G401.6 (cell line): ENCODE measurements around the gene HAUS8.
"Not testable (repeated sequence)": the region's sequence is repeated elsewhere in the genome, so short reads cannot be mapped to it uniquely, and the experiment has no call there.

Source experiments
- FAIRE-seq: peaks from 2 replicates; lab custom pipeline; 2012; peaks lifted over from hg19 to GRCh38; lab: Jason Lieb, UNC

HAUS8 gene

DNA sequence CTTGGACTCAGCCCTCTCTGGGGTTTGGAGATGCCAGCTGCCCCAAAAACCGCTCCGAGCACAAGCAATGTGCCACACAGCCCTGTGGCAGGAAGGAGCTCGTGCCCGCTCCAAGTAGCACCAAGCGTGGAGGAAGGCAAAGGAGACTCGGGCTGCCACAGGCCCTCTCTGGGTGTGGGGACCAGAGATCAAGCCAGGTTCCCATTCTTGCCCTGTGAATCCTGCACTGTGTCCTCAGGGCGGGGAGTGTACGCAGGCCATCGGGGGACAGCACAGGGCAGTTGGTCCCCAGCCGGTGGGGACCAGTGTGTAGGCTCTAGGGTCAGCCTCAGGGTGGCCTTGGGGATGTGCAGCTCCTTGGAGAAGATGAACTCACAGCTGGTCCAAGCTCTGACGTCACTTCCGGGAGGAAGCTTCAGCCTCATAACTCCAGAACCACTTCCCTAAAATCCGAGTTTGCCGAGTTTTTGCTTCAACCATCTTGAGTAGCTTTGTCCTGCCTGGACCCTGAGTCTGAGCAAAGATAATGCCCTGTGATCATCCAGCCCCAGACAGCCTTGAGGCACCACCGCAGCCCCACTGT is 39.3 kb downstream of the HAUS8 start:
- FAIRE-seq, result no peak

DNA sequence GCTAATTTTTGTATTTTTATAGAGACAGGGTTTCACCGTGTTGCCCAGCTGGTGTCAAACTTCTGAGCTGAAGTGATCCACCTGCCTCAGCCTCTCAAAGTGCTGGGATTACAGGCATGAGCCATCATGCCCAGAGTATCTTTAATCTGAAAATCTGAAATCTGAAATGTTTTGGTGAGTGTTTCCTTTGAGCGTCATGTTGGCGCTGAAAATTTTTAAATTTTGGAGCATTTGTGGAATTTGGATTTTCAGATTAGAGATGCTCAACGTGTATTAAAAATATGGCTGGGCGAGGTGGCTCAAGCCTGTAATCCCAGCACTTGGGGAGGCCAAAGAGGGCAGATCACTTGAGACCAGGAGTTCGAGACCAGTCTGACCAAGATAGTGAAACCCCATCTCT is 43.5 kb downstream of the HAUS8 start:
- no peak for FAIRE-seq

DNA sequence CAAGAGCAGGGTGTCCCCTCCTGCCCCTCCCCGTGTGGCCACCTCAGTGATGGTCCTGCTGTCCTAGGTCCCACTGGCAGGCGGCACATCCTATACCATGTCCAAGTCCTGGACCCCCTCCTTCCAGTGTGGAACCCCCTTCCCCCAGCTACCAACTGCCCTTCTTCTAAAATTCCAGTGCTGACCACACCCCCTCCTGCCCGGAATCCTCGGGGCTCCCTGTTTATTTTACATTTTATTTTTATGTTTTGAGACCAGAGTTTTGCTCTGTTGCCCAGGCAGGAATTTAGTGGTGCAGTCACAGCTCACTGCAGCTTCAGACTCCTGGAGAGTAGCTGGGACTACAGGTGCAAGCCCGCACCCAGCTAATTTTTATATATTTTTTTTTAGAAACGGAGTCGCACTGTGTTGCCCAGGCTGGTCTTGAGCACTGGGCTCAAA is 47.7 kb downstream of the HAUS8 start:
- FAIRE-seq, result no peak

DNA sequence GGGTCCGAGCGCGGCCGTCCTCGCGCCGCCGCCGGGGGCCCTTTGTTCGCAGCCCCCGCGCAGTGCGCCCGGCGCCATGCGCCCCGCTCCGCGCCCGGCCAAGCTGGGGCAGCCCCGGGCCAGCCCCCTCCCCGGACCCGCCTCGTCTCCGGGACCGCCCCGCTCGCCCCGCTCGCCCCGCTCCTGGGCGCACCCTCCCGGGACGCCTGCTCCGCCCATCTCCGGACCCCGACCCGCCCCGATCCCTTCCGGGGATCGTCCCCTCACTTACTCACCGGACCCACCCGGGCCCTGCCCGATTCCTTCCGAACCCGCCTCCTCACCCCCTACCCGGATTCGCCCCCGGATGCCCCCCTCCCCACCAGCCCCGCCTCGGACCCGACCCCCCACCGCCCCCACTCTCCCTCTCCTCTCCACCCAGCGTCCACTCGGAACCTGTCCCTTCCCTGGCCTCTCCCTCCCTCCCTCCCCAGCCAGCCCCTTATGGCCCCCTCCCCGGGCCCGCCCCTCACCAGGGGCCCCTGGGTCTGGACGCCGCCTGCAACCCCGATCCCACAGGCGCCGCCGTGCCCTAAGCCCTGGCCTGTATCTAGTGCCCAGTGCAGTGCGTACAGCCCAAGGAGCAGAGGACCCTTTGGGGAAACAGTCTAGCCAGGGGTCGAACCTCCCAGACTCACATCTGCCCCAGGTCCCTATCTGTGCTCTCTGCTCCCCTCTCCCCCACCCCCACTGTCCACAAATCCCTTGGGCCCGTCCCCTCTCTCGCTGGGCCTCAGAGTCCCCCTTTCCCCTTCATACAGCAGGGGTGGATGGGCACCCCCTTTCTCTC is 48.3 kb downstream of the HAUS8 start, which contains the start of gene CPAMD8:
CPAMD8 (minus strand) TSS at position 105 of the 829 bp plus-strand sequence. CDS start 168 bp downstream, outside the sequence.
- FAIRE-seq, result no peak

DNA sequence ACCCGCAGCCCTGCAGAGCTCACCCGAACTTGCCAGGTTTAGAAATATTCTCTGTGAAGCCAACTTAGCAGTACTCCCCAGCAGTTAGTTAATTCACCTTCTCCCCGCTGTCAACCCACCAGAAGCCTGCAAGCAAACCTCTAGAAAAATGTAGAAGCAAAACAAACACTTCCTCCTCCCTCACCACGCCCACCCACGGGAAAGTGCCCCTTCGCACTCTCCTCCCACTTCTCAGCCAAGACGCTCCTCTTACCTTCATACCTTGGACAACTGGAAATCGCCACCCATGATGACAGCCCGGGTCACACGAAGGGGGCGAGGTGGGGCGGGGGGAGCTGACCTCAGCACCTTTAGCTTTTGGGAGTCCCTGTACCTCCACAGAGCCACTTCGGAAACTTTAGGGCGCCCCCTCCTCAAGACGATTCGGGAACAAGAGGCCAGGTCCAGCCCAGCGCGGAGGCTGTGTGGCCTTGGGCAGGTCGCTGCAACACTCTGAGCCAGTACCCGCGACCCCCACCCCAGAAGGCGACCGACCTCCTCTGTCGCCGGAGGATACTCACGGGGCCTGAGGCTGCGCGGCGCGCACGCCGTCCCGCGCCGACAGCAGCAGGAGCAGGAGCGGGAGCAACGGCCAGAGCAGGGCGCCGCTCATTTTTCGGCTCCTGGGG is 49.1 kb downstream of the HAUS8 start:
- FAIRE-seq, result no peak

DNA sequence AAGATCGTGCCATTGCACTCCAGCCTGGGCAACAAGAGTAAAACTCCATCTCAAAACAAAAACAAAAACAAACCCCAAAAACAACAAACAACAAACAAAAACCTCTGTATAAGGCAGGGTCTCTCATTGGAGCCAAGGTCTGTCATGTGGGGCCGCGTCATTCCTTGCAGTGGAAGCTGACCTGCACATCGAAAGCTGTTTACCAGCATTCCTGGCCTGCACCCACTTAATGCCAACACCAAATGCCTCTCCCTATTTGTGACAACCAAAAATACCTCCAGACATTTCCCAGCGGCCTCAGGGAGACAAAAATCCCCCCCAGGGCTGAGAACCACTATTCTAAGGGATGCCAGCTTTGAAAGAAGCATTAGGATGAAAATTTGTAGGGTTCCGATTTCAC is 49.9 kb downstream of the HAUS8 start:
- FAIRE-seq, result no peak

DNA sequence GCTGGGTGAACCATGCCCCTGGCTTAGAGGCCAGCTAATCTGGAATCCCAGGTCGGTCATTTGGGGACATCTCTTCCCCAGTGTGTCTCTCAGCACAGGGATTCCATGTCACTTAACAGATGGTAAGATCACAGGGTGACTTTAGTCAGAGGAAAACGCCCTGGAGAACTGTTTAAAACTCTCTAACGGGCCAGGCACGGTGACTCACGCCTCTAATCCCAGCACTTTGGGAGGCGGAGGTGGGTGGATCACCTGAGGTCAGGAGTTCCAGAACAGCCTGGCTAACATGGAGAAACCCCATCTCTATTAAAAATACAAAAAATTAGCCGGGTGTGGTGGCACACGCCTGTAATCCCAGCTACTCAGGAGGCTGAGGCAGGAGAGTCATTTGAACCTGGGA is 50.3 kb downstream of the HAUS8 start:
- FAIRE-seq, result not testable (repeated sequence)

DNA sequence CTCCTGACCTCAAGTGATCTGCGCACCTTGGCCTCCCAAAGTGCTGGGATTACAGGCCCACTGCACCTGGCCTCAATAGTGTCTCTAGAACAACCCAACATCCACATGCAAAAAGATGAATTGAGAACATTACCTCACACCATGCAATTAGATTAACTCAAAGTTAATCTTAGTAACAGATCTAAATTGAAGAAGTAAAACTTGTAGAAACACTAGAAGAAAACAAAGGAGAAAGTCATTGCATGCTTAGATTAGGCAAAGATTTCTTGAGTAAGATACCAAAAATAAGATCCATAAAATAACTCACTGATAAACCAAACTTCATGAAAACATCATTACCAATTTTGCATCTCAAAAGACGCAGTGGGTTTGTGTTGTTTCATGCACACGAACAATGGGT is 51.4 kb downstream of the HAUS8 start:
- no peak for FAIRE-seq

DNA sequence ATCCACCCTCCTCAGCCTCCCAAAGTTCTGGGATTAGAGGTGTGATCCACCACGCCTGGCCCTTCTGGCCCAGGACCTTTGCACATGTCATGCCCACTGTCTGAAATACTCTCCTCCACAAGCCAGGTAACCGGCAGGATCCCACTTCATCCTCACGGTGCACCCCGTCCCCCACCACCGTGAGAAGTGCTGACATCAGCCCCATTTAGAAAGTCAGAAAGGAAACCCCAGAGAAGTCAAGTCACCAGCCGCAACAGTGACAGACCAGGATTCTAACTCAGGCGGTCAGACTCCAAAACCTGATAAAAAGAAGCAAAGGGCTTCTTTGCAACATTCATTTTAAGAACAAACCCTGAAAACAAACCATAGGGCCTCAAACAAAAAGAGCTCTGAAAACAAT is 52.5 kb downstream of the HAUS8 start:
- FAIRE-seq, result no peak

DNA sequence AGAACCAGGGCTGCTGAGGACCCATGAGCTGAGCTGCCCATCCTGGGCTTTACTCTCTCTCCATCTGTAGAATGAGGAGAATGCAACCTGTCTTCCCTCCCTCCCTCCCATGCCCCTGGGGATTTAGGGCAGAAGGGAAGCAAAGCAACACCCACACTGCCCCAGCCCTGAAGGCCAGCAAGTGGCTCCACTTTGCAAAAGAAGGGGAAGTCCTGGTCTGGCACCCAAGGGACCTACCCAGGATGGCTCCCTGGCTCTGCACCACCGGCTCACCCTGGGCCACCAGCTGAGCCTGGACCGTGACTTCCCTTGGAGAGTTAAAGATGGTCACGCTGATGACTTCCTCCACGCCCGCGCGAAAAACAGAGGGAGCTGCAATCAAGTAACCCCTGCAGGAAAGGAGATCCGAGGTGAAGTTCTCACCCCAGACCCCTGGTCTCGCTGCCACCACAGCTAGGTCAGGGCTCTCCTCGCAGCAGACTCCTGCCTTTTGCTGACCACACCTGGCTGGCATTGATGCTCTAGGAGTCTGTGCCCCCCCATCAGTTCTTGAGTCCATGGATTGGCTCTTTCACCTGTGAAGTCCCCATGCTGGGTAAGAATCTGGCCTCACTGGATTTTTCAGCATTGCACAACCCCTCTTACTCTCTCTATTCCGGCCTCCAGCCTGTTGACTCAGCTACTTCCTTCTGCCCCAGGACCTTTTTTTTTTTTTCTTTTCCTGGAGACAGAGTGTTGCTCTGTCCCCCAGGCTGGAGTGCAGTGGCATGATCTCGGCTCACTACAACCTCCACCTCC is 53.3 kb downstream of the HAUS8 start:
- FAIRE-seq, result no peak

DNA sequence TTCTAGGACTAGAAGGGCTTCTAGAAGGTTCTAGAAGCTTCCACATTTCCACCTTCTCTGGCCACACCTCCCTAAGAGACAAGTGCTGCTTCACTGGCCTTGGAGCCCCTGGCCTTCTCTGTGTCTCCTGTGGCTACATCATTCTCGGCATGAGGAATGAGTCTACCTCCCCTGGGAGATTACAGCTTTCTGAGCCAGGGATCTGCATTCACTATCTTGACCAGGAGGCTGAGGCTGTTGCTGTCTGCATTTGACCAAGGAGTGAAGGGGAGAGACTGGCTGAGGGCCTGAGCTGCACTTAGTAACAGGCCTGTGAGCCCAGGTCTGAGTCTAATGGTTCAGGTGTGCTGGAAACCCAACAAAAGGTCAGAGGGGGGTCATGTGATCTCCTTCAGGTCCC is 53.9 kb downstream of the HAUS8 start:
- FAIRE-seq, result no peak

DNA sequence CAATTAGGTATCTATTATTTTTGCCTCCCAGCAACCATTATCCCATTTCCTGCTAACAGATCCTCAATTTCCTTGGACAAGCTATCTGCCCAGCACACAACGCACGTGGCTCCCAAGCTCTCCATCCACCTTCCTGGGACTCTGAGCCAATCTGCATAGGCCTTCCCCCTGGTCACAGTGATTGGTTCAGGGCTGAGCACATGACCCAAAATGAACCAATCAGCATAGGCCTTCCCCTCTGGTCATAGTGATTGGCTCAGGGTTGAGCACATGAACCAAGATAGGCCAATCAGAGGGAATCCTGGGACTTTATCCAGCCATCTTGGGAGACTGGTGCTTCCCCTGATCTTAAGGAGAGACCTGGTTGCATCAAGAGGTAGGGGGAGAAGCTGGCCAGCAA is 54.4 kb downstream of the HAUS8 start:
- no peak for FAIRE-seq

DNA sequence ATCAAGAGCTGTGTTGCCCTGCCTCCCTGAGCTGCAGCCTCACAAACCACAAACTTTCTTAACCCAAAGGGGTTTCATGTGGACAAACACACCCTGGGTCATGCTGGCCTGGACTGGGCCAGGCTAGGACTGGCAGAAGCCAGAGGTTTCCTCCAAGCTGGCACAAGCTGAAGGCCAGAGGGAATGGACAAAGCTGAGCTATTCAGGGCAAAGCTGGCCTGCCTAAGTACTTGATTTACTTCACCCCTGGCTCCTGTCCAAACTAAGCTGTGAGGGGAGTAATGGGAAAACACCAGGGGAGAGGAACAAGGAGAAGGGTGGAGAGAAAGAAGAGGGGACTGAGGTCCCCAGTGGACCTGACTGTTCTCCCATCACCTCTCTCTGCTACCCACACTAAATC is 54.9 kb downstream of the HAUS8 start:
- FAIRE-seq, result no peak

DNA sequence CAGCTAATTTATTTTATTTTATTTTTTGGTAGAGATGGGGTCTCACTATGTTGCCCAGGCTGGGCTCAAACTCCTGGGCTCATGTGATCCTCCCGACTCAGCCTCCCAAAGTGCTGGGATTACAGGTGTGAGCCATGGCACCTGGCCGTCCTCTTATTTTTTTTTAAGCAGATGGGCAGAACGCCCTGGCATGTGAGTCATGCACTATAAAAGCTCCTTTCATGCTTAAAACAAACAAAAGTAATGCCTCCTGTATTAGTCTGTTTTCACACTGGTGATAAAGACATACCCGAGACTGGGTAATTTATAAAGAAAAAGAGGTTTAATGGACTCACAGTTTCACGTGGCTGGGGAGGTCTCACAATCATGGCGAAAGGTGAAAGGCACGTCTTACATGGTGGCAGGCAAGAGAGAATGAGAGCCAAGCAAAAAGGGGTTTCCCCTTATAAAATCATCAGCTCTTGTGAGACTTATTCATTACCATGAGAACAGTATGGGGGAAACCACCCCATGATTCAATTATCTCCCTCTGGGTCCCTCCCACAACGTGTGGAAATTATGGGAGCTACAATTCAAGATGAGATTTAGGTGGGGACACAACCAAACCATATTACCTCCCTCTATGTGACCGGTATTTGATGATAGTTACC is 60.9 kb downstream of the HAUS8 start:
- not testable (repeated sequence) for FAIRE-seq

DNA sequence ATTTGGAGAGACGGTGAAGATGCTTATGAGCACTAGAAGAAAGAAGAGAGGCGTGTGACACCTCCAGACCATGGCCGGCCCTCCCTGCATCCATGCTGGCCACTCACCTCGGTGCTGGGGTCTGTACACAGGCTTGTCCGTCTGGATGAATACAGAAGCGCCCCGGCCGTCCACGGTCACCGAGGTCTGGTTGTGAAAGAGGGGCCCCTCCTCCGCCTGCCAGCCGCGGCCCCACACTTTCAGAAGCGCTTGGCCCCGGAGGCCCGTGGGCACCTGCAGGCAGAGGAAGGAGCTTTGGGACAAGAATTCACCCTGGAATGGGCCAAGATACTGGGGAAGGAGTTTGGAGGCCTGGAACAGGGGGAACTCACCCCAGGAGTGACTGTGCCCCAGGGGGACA is 63.8 kb downstream of the HAUS8 start:
- no peak for FAIRE-seq

DNA sequence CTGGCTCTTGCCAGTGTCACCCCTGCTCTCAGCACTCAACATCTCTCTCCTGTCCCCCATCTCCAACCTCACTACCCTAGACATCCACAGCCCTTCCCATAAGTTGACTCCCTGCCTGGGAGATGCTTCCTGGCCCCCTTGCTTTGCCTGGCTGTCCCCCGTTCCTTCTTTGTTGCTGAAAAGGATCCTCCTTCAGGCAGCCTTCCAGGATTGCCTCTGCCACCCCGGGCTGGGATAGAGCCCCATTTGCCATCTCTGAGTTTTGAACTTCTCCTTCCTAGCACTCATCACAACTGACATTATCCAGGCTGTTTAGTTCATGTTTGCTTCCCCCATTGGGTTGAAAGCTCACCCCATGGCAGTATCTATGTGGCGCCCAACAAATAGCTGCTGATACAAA is 68.7 kb downstream of the HAUS8 start:
- no peak for FAIRE-seq

DNA sequence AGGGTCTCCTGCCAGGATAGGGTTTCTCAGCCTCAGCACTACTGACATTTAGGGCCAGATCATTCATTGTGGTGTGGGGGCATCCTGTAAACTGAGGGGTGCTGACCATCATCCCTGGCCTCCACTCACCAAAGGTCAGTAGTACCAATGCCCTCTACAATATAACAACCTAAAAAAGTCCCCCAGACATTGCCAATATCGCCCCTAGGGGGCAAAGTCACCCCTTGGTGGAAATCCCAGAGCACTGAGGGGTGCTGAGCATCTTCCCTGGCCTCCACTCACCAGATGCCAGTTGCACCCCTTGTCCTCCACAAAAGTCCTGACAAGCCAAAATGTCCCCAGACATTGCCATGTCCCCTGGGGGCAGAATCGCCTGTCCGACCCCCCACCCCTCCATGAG is 70.3 kb downstream of the HAUS8 start:
- no peak for FAIRE-seq

DNA sequence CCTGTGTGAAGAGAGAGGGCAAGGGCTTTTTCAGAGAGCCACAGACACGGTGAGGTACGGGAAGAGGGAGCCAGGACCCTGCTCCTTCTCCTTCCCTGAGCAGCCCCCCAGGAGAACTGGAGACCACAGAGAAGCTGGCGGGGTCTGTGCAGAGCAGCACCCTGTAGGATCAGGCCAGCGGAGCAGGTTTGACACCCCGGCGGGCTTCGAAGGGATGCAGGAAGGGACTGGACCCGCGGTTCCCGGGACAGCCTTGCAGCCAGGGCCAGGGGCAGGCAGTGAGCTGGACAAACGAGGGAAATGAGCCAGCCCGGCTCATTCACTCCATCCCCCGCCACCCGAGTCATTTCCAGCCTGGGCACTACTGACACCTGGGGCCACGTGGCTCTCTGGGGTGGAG is 70.9 kb downstream of the HAUS8 start:
- no peak for FAIRE-seq

DNA sequence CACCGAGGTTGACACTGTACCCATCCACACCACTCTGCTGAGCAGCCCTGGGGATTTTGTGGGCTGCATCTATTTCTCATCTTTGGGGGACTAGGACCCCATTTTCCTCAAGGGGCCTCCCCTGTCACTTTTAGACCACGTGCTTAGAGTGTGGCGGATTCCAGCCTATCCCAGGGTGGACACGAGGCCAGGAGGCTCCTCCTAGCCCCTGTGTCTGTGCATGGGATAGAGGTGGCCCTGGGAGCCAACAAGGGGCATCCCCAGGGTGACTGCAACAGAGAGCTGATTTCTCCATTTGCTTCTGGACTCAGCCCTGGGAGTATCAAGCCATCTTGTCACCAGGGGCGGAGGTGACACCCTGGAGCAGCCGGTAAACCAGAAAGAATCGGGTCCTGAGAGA is 72.8 kb downstream of the HAUS8 start:
- FAIRE-seq, result no peak

DNA sequence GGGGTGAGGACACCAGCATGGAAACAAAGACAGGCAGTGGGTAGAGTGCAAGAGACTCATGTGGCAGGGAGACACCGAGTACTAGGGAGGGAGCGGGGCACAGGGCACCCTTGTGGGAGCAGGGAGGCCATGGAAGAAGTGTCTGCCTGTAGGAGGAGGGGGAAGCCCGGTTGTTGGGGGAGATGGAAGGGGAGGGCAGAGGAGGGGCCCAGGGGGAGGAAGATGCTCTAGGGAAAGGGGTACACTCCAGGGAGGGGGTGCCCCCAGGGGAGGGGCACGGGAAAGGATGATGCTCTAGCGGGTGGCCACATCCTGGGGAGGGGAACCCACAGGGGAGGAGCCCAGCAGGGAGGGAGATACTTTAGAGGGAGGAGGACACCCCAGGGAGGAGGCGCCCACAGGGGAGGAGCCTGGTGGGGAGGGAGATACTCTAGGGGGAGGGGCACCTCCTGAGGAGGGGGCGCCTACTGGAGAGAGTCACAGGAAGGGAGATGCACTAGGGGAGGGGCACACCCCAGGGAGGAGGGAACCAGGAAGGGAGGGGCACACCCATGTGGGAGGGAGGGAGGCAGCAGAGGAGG is 73.6 kb downstream of the HAUS8 start:
- FAIRE-seq, result no peak
